GM19468 (cell line): ENCODE data around the gene HRH3.

ENCODE experiments used
- ATAC-seq: cut with Tn5 transposase; IDR thresholded peaks from one replicate; pipeline ENCODE4 v1.9.1; 2021; ENCODE audit warnings: mild to moderate bottlenecking, moderate library complexity, moderate number of reproducible peaks; ENCODE audit not compliant: unreplicated experiment; ENCODE audit errors: extremely low read depth

HRH3 gene

DNA sequence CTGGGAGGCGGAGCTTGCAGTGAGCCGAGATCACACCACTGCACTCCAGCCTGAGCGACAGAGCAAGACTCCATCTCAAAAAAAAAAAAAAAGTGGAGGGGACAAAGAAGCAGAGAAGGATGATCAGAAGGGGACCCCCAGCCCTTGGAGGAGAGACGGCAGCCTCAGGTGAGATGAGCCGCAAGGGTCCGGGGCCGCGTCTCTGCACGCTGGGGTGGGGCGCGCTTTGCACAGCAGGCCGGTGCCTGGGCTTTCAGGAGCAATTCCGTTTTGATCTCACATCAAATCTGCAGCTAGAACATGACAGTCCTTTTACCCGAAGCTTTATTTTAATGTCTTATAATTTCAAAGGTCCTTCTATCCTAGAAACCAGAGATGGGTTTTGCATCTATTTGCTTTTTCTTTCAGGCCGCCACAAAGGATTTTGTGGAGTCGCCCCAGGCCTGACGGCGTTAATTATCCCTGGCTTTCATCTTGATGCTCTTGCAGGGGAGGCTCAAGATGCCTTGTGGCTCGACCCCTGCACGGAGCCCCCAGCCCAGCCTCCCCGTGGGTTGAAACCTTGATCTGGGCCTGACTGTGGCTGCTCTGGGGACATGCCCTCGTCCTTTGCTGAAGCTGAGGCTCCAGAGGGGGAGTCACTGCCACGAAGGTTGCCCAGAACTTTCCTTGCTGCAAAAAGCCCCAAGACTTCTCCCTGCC lies 17.3 kb downstream of the HRH3 start:
- ATAC-seq = no peak

- no peak for ATAC-seq
Observed at GRCh38 chr20:62202083-62202395, 18.0 kb downstream of the HRH3 start.

- ATAC-seq = no peak
Observed at GRCh38 chr20:62201173-62202082, 18.6 kb downstream of the HRH3 start.

DNA sequence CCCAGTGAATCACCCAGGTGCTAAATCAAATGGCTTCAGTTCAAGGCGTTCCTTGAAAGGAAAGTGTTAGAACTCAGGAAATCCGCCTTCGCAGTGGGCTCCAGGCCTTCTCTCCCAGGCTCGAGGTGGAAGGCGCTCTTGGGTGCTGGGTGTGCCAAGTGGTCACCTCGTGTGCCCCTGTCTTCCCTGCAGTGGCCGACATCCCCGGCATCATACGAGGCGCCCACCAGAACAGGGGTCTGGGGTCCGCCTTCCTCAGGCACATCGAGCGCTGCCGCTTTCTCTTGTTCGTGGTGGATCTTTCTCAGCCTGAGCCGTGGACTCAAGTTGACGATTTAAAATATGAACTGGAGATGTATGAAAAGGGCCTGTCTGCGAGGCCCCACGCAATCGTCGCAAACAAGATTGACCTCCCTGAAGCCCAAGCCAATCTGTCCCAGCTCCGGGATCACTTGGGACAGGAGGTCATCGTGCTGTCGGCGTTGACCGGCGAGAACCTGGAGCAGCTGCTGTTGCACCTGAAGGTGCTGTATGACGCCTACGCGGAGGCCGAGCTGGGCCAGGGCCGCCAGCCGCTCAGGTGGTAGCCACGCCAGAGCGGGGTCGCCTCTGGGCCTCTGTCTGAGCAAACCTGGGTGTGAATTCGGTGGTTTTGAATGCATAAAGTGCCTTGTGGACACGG lies 19.4 kb downstream of the HRH3 start:
- ATAC-seq = no peak

GRCh38 chr20:62198931-62199330 lies 21.1 kb downstream of the HRH3 start:
- no peak for ATAC-seq

DNA sequence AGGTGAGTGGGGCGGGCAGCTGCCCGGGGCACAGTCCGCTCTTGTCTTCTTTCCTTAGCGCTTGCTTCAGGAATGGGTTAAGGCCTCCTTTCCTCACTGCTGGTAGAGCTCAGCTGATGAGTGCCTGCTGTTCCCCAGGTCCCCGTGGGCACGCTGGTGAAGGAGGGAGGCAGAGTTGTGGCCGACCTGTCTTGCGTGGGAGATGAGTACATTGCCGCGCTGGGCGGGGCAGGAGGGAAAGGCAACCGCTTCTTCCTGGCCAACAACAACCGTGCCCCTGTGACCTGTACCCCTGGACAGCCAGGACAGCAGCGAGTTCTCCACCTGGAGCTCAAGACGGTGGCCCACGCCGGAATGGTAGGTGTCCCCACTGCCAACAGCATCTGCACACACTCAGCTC lies 21.6 kb downstream of the HRH3 start:
- ATAC-seq = no peak

GRCh38 chr20:62197801-62198200 lies 22.3 kb downstream of the HRH3 start:
- ATAC-seq = no peak

DNA sequence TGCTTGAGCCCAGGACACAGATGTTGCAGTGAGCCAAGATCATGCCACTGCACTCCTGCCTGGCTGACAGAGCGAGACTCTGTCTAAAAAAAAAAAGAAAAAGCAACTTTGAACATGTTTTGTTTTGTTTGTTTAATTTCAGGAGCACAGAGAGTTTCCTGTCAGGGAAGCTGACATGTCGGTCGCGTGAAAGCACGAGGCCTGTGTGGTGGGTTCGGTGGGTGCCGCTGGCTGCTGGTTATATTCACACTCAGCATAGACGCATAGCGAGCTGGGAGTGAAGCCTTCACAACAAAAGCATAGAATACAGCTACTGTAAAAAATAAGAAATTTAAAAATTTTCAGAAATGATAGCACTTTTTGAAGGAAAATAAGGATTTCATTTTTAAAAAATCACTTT lies 22.8 kb downstream of the HRH3 start:
- ATAC-seq = no peak

DNA sequence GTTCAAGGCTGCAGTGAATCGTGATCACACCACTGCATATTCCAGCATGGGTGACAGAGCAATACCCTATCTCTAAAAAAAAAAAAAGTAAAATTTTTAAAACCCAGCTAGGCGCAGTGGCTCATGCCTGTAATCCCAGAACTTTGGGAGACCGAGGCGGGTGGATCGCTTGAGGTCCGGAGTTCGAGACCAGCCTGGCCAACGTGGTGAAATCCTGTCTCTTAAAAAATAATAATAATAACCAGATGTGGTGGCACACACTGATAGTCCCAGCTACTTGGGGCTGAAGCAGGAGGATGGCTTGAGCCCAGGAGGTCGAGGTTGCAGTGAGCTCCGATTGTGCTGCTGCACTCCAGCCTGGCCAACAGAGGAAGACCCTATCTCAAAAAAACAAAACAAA lies 23.8 kb downstream of the HRH3 start:
- no peak for ATAC-seq

GRCh38 chr20:62195736-62196135 lies 24.3 kb downstream of the HRH3 start:
- ATAC-seq = no peak

- no peak for ATAC-seq
Observed at GRCh38 chr20:62195075-62195405, 25.0 kb downstream of the HRH3 start.

GRCh38 chr20:62193079-62194025 lies 26.7 kb downstream of the HRH3 start:
- no peak for ATAC-seq

DNA sequence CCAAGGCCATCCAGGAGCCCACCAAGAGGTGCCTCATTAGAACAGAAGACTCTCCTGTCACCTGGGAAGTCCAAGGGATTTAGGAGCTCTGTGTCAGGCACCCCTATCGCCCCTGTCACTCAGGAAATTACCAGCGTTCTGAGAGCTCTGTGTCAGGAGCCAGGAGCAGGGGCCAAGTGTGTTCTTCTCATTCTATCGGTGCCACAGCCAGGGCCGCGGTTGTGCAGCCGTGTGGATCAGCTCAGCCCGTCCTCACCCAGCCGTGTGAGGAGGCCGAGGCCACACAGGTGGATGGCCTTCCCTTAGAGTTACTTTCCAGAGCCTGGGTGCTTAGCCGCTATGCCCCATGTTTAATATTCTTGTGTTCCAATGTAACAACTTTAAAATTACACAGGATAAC lies 27.4 kb downstream of the HRH3 start:
- ATAC-seq = no peak

DNA sequence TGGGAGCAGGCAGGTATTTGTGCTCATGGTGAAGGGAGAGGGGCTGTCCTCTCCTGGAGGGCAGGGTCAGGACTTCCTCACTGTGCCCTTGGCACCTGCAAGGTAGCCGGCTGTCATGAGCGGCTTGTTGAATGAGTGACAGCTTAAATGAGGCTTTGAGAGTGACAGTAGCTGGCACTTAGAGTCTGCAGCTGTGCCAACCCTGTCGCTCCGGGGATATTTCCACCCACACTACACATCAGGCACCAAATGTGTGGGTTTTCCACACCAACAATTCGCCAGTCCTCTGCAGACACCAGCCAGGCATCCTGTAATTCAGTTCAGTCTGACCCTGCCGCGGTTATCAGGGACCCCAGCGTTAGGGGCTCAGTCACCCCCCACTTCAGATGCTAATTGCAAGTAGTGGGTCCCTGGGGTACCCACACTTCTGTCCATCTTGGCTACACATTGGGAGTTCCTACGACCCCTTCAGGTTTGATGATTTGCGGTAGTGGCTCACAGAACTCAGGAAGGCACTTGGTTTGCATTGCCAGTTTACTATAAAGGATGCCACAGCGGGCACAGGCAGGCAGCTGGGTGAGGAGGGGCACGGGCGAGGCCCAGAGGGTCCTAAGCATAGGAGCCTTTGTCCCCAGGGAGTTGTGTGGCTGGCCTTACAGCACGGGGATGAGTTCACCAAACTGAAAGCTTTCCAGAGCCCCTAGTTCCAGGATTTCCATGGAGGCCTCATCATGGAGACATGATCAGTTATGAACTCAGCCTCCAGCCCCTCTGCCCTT lies 28.1 kb downstream of the HRH3 start:
- ATAC-seq = no peak

DNA sequence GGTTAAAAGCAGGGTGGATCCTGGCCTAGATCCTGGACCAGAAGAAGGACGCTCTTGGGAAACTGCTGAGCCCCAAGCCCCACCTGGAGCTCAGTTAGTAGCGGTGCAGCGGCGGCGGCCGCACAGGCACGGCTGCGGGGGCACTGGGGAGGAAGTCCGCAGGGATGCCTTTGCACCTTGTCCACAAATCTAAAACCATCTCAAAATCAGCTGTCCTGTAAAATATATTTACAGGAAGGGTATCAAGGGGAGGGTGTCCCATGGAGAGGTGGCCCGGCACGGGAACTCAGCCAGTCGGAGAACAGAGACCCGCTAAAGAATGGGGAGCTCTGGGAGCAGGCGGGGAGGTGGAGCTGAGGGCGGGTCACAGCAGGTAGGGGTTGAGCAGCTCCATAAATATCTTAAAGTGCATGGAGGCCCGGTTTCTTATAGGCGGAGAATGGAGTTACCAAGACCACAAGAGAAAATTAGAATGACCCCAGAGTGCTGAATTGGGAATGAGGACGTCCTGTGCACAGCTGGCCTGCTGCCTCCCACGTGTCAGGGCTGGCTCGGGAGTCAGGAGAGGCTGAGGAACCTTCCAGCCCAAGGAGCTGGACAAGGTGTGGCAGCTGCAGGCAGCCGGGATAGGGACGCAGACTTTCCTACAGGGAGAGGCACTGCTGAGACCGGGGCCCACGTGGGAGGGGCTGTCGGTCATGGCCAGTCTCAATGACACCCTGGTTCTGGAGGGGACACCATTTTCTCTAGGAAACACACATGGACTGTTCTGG lies 29.3 kb downstream of the HRH3 start:
- no peak for ATAC-seq

DNA sequence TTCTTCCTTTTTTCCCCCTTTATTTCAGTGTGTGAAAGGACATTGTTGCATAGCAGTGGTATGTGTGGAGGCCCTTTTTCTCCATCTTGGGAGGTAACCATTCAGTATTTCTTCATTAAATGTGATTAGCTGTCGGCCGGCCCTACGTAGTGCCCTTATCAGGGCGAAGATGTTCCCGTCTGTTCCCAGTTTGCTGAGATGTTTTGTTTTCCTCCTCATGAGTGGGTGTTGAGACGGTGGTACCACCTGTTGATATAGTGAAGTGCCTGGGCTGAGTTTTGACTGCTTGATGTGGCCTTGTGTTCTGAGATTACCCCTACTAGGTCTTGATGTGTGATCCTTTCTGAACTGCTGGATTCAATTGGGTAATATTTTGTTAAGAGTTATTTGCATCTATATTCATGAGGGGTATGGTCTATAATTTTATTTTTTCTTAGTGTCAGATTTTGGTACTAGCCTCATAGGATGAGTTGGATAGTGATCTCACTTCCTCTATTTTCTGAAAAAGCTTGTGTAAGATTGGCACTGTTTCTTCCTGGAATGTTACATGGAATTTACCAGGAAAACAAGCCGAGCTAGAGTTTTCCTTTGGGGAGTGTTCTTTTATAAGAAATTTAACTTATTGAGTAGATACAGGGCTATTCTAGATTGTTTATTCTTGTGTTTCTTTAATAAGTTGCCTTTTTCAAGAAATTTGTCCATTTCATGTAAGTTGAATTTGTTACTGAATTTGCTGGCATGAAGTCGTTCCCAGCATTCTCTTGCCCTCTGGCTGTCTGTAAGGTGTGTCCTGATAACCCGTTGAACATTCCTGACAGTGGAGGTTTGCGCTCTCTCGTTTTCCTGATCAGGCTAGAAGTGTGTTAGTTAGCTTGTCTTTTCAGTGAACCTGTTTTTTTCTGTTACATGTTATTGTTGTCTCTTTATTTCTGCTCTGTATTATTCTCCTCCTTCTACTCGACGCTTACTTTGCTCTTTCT lies 32.9 kb downstream of the HRH3 start:
- no peak for ATAC-seq

DNA sequence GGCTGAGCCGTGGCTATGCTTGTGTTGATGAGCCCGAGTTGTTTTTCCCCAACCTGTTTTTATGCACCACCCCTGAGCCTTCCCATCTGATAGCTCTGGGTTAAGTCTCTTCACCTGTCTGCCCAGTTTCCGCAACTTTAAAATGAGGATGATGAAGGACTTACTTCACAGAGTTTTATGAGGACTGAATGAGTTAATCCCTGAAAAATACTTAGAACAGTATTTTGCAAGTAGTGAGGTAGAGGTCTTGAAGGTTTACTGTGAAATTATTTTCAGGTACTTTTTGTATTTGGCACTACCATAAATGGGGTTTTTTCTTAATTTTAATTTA lies 34.0 kb downstream of the HRH3 start:
- no peak for ATAC-seq
